ENCODE results near the gene ELOA2.
"Not testable (repeated sequence)": the region's sequence is repeated elsewhere in the genome, so short reads cannot be mapped to it uniquely, and the experiment has no call there.

The ELOA2 gene

DNA sequence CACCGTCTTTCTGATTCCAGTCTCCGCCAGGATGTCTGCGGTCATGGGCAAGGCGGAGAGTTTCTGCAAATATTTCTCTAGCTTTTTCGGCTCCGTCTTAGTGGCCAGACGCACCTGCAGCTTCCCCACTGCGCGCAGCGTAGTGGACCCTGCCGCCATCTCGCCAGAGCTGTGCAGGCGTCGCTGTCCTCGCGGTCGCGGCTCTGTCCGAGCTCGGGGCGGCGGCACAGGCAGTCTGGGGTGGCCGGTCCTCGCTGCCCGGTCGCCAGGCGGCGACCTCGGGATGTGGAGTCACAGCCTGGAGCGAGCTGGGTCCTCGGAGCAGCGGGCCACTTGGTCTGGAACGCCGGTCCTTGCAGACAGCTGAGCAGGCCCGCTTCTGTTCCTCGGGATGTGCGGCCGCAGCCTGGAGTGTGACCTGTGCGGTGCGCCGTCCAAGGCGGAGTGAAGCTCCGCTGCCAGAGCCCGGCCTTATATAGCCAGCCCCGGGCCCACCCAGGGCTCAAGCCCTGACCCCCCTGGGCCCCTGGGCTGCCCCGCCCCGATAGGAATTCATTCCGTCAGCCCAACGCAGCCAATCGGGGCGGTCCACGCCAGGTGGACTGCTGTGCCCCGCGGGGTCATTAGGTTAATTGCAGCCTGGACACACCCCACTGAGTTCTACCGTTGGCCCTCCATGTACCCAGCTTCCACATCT, 11.5 kb downstream of the ELOA2 start:
- not testable (repeated sequence) for H3K27ac ChIP-seq (ENCODE audit: insufficient read depth, low read depth, low read length, poor library complexity, severe bottlenecking); H3K4me1 ChIP-seq (ENCODE audit: control insufficient read depth, insufficient read depth, low read length); H3K9me3 ChIP-seq (ENCODE audit: control insufficient read depth, low read length); H3K36me3 ChIP-seq (ENCODE audit: control insufficient read depth, insufficient read depth, low read length); H3K27me3 ChIP-seq (ENCODE audit: control insufficient read depth, insufficient read depth, low read length, poor library complexity, severe bottlenecking); H3K4me3 ChIP-seq (ENCODE audit: insufficient read depth, low read depth, low read length)
- WGBS, 2 experiments = no CpG with 5 or more reads among the region's 55 CpGs

DNA sequence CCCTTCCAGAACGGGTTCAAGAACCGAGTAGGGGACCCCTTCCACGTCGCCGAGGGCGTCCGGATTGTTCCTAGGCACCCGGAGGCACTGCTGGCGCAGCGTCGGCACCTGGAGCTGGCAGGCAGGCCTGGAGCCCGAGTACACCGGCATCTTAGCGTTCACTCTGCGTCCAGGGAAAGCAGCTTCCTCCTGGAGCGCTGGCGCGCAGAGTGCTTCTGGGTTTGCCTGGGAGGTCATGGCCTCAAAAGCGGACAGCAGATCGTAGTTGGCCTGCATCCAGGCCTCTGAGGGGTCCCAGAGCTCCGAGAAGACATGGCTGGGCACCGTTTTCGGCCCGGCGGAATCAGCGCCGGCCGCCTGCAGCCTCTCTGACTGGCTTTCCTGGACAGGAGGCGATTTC, 12.6 kb downstream of the ELOA2 start:
- H3K4me3 ChIP-seq (ENCODE audit: insufficient read depth, low read depth, low read length); H3K27ac ChIP-seq (ENCODE audit: insufficient read depth, low read depth, low read length, poor library complexity, severe bottlenecking); H3K27me3 ChIP-seq (ENCODE audit: control insufficient read depth, insufficient read depth, low read length, poor library complexity, severe bottlenecking); H3K9me3 ChIP-seq (ENCODE audit: control insufficient read depth, low read length); H3K36me3 ChIP-seq (ENCODE audit: control insufficient read depth, insufficient read depth, low read length); H3K4me1 ChIP-seq (ENCODE audit: control insufficient read depth, insufficient read depth, low read length): not testable (repeated sequence)
- WGBS, 2 experiments = 97 to 98% methylated on average over 7 to 8 of the region's 29 CpGs

DNA sequence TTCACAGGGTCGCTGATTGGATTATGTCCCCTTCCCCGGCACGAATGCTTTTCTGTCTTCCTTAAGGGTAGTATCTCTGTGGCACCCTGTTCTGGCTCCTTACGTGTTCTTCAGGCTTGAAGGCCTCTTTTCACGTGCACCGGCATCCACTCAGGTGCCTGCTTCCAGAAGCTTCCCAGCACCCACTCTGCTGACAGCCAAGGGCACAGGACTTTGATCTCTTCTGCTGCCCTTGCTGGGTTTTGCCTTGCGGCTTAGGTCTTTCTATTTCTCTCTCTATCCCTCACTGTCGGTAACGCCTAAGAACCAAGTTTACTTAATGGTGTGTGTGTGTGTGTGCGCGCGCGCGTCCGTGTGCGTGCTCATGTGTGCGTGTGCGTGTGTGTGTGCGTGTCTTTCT, 14.7 kb downstream of the ELOA2 start:
- not testable (repeated sequence) for H3K9me3 ChIP-seq (ENCODE audit: control insufficient read depth, low read length); H3K4me1 ChIP-seq (ENCODE audit: control insufficient read depth, insufficient read depth, low read length); H3K27me3 ChIP-seq (ENCODE audit: control insufficient read depth, insufficient read depth, low read length, poor library complexity, severe bottlenecking); H3K27ac ChIP-seq (ENCODE audit: insufficient read depth, low read depth, low read length, poor library complexity, severe bottlenecking); H3K36me3 ChIP-seq (ENCODE audit: control insufficient read depth, insufficient read depth, low read length); H3K4me3 ChIP-seq (ENCODE audit: insufficient read depth, low read depth, low read length)
- WGBS, 2 experiments = no CpG with 5 or more reads among the region's 19 CpGs

DNA sequence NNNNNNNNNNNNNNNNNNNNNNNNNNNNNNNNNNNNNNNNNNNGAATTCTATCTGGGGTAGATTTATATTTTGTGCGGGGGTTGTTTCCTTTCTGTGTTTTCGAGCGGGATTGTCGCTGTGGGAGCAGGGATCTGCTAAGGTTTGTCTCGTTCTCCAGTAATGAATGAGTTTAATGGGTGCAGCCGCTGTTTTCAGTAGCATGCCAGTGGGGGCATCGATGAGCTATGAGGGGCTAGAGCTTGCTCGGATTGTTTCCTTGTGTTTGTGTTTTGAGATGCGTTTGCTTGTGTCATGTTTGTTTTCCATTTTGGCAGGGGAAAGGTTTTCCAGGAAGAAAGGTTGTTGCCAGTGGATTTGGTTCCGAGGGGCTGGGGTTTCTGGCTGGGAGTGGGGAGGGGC, 15.6 kb downstream of the ELOA2 start:
- H3K4me3 ChIP-seq (ENCODE audit: insufficient read depth, low read depth, low read length); H3K36me3 ChIP-seq (ENCODE audit: control insufficient read depth, insufficient read depth, low read length); H3K4me1 ChIP-seq (ENCODE audit: control insufficient read depth, insufficient read depth, low read length); H3K27me3 ChIP-seq (ENCODE audit: control insufficient read depth, insufficient read depth, low read length, poor library complexity, severe bottlenecking); H3K27ac ChIP-seq (ENCODE audit: insufficient read depth, low read depth, low read length, poor library complexity, severe bottlenecking); H3K9me3 ChIP-seq (ENCODE audit: control insufficient read depth, low read length): not testable (repeated sequence)
- no CpG with 5 or more reads among the region's 10 CpGs for WGBS, 2 experiments
